Measurements from ENCODE around the gene VMA21. TPM values are rescaled to one million over a fixed set of nuclear protein-coding genes. Genes with fewer than 3 reads are reported as not detected.

VMA21 gene
- polyA plus RNA-seq, 1 donor: 33.3 TPM

Other genes with a start within 250 kb of the VMA21 start
- gene GPR50, start 220.6 kb upstream of the VMA21 start, polyA plus RNA-seq (ENCODE audit: insufficient read length): 0.10 TPM
- 0.05 TPM for gene PASD1, start 166.5 kb downstream of the VMA21 start, polyA plus RNA-seq (ENCODE audit: insufficient read length)